ENCODE measurements around the gene ACTG1.
A peak's percentile ranks its signal among the peaks of the same experiment; 100 is the strongest.

Gene ACTG1

DNA sequence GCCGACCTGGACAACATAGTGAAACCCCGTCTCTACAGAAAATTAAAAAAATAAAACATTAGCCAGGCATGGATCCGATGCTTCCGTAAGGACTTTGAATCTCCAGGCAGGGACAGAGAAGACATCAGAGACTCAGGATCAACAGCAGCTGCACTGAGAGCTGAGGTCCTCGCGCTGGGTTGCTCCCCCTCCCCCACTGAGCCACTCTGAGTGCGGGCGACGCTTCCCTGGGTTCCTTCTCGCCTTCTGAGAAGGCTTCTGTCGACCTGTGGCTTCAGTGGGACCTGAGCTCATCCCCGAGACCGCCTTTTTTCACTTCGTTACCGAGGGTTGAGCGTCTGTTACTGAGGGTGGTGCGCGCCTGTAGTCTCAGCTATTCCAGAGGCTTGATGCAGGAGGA is 20.4 kb downstream of the ACTG1 start:
- no peak for DNase-seq

DNA sequence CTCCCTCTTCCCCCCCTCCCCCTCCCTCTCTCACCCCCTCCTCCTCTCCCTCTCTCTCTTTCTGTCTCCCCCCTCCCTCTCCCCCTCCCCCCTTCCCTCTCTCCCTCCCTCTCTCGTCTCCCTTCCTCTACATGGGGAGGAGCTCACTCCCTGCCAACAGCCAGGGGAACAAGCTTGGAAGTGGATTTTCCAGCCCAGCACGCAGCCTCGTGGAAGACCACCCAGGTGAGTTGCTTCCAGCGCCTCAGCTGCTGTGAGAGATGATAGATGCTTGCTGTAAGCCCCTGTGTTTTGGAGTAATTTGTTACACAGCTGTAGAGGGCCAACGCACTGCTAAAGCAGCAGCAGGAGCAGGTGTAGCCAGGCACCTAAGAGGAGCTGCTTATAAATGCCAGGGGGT is 20.8 kb downstream of the ACTG1 start:
- no peak for DNase-seq

- peak; percentile 12 for DNase-seq
These were observed 21.4 kb downstream of the ACTG1 start for GRCh38 chr17:81491181-81491581.

DNA sequence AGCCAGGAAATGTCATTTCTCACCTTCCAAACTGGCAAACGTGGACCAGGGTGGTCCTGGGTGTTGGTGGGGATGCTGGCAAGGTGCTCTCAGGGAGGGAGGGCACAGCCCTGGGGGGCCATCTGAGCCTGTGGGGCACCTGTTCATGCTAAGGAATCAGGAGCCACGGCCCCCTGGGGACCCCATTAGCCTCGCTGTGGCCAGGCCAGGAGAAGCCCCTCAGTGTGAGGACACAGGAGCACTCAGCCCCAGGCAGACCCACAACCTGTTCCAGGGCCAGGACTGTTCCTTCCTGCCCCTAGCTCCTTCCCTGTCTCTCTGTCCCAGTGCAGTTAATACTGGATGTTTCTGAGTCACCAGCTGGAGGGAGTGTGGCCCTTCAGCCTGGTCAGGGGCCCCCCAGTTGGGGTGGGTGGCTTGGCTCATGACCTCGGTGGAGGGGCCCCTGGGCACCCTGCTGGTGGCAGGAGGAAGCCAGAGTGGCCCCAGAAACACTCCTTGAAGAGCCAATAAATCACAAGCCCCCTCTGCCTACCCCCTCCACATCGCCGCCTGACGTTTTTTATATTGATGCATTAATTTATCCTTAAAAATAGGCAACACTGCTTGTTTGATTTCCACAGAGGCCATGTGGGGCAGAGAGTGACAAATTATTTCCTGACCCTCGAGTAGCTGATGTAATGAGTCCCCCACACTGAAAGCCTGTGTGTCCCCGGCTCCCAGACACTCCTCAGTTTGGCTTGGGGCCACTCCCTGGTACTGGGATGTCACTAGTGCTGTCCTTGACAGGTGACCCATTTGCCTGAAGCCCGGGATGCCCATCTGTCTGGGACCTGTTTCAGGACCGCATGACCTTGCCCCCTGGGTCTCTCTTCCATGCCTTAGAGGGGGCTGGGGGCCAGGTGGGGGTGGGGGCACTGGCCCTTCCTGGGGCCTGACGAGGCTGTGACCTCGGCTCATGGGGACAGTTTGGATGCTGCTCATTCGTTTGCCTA is 22.3 kb downstream of the ACTG1 start:
- DNase-seq = no peak

- no peak for DNase-seq
These were observed 23.3 kb downstream of the ACTG1 start for GRCh38 chr17:81489012-81489997.

- no peak for DNase-seq
These were observed 24.2 kb downstream of the ACTG1 start for GRCh38 chr17:81488276-81488860.

DNA sequence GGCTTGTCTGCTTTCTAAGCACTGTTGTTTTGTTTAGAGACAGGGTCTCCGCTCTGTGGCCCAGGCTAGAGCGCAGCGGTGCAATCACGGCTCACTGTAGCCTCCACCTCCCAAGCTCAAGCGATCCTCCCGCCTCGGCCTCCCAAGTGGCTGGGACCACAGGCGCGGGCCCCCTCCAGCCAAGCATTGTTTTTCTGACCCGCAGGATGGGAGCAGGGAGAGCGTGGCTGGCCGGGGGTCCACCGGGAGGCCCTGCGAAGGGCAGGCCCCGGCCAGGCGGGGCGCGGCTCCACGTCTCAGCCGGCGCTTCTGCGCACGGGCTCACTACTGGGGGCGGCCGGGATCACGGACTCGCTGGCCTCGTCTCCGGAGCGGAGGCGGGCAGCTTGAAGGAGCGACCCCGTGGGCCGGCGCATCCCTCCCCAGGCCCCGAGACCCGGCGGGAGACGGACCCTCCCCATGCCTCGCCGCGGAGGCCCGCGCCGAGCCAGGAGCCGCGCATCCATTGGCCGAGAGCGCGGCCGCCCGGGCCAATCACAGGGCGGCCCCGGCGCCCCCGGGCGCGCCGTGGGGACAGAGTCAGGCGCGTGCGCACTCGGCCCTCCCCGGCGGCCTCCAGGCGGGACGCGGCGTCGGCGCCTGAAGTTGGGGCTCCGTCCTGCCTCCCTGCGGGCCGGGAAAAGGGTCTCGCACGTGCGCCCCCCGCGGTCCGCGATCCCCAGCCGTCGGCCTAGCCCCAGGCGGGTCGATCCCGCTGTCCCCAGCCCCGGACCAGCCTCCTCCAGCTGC is 24.9 kb downstream of the ACTG1 start:
- peak; percentile 36 for DNase-seq

GRCh38 chr17:81487089-81487486 is 25.5 kb downstream of the ACTG1 start:
- no peak for DNase-seq

DNA sequence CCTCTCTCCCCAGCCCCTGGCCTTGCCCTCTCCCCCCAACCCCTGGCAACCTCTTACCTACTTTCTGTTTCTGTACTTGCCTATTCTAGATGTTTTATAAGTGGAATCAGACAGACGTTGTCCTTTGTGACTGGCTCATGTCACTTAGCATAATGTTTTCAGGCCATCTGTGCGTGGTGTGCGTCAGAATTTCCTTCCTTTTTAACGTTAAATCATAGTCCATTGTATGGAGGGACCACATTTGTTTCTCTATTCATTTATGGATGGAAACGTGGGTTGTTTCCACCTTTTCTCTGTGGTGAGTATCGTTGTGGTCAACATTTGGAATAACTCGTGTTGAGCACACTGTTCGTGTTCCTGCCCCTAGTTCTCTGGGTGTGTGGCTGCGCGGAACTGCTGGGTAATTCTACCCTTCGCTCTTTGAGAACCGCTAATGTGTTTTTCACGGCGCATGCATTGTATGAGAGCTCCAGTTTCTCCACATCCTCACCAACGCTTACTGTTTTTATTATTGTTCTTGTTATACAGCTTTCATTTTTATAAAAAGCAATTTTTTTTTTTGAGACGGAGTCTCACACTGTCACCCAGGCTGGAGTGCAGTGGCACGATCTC is 26.3 kb downstream of the ACTG1 start:
- DNase-seq = no peak

GRCh38 chr17:81484195-81484979 is 28.2 kb downstream of the ACTG1 start:
- peak; percentile 43 for DNase-seq

- DNase-seq = no peak
These were observed 28.8 kb downstream of the ACTG1 start for GRCh38 chr17:81483862-81484194.

DNA sequence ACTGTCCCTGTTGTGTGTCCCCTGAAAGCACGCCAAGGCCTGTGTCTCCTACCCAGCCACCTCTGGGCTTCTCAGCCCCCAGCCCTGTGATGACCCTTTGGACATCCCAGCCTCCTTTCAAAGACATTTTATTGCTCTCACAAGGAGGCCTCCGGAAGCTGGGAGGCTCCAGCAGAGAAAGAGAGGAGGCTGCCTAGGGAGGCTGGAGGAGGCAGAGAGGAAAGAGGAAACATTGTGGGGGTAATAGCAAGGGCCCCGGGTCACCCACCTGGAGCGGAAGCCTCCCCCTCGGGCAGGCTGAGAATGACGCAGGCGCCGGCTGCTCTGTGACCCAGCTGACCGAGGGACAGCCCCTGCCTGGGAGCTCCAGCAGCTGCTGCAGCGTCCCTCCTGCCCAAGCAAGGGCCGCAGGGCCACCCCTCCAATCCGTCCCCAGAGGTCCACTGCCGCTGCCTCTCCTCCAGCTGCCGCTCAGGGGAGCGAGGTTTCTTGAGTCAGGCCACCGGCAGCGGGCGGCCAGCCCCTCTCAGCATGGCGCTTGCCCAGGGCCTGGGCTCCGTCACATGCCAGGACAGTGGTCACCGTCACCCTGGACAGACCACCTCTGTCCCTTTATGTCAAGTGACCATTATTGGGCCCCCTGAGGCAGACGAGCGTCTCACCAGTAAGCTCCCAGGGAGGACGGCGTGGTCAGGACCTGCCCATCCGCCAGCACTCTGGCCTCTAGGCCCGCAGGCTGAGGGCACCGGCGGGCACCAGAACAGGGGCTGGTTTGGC is 29.3 kb downstream of the ACTG1 start:
- DNase-seq = no peak

DNA sequence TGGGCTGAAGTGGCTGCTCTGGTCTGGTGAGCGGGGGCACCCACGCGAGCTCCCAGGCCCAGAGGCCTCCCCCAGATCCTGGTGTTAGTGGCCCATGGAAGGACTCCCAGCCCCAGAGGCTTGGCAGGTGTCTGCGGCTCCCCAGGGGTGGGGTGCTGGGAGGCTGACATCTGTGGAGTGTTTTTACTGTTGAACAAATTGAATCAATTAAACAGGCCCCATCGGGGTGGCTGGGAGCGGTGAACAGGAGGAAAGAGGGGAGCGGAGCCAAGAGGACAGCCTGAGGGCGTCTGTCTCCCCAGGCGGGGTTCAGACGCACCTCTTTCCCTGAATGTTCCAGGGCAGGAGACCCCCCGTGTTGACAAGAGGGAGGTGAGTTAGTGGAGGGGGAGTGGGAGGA is 29.9 kb downstream of the ACTG1 start:
- DNase-seq = no peak

GRCh38 chr17:81481815-81482505 is 30.6 kb downstream of the ACTG1 start:
- no peak for DNase-seq

DNA sequence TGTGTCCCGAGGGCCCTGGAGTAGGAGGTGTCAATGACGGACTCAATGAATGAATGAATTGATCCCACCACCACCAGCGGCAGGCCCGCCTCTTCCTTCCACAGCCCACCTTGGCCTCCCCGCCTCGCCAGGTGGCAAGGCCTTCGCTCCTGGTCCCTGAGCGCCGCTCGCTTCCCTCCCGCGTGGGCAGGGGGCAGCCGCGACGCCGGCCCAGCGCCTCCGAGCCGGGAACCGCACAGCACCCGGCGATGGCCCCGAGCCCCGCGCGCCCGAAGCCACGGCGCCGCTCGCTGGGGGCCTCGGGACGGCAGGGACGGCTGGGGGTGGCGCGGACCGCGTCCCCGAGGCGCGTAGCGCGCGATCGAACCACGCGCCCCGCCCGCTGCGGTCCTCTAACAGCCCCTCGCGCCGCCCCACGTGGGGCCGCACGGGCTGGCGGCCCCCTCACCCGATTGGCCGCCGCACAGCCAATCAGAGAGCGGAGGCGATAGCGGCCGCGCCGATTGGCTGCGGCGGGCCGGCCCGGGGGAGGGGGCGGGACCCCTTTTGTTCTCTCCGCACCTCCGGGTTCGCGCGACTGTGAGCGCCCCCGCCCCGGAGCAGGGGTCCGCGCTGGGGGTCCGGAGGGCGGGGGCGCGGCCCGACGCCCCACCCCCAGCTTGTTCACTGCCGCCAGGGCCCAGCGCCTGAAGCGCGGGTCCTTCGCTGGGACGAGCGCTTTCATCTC is 31.4 kb downstream of the ACTG1 start:
- peak; percentile 42 for DNase-seq

GRCh38 chr17:81480140-81481072 is 32.2 kb downstream of the ACTG1 start:
- no peak for DNase-seq

DNA sequence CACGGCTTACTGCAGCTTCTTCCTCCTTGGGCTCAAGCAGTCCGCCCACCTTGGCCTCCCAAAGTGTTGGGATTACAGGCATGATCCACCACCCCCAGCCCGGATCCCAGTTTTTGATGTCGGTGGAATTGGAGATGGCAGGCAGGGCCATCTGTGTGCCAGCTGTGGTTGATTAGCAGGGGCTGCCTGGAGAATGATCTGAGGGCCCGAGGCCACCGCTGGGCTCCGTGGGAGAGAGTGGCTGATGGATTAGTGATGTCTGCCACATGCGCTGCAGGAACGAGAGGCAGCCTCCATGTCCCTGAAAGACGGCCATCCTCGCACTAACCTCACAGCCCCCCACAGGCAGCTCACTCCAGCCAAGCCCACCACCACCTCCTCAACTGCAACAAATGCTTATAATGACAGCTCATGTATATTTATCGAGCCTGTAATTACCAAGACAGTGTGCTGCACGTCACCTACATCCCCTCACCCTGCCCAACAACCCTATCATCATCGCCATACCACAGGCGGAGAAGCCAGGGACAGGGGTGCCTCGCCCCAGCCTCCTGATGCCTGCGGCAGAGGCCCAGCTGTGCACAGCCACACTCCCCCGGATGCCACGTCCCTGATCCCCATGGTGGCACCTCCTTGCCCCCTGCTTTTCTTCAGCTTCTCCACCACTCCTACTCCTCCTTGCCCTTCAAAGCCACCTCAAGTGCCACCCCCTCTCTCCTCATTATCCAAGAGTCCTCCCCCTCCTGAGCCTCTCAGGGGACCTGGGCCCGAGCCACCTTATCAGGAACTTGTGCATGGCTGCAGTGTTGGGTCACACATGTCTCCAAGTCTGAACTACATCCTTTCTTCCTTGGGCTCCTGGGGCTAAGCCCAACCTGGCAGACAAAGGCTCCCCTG is 33.2 kb downstream of the ACTG1 start:
- peak; percentile 51 for DNase-seq

Data from NCI-H524 treated with DMSO at 0.1 percent for 48 hours (cell line).